ENCODE data around the gene OR1G1. TPM values are rescaled to one million over a fixed set of nuclear protein-coding genes. Genes with fewer than 3 reads are reported as not detected.
"Not testable (repeated sequence)": the region's sequence is repeated elsewhere in the genome, so short reads cannot be mapped to it uniquely, and the experiment has no call there.

The OR1G1 gene
- not detected for total RNA-seq

- DNase-seq (ENCODE audit: low spot score in 2 of 2) = no peak
- no peaks in the 10 kb centered on the region for H3K9me3 ChIP-seq
- no peaks in the 10 kb centered on the region for H3K4me1 ChIP-seq
- no peak for TF ChIP-seq CTCF (IDR thresholded peaks at IDR 0.05)
- H3K4me3 ChIP-seq = no peak within 1 kb of the TSS
- intact Hi-C loops (cut with DNase I) = no loop called here
- no peaks in the 10 kb centered on the region for H3K27me3 ChIP-seq
- H3K36me3 ChIP-seq = no peaks in the 10 kb centered on the region
- H3K27ac ChIP-seq = no peak within 1 kb of the TSS
Observed at GRCh38 chr17:3127451-3127850, at the start of gene OR1G1. TSS of gene OR1G1 (minus strand) at chr17:3127551. CDS start at chr17:3127551, 0 bp downstream.

GRCh38 chr17:3167574-3167973 lies 40.2 kb upstream of the OR1G1 start:
- no peak for DNase-seq (ENCODE audit: low spot score in 2 of 2)
- H3K4me1 ChIP-seq = no peaks in the 10 kb centered on the region
- no peak for TF ChIP-seq CTCF (IDR thresholded peaks at IDR 0.05)
- intact Hi-C loops (cut with DNase I) = no loop called here
- no peaks in the 10 kb centered on the region for H3K36me3 ChIP-seq
- peaks cover 0 to 17% of the 10 kb centered on the region in 2 donors for H3K9me3 ChIP-seq
- H3K4me3 ChIP-seq = no peak overlapping the region
- no peaks in the 10 kb centered on the region for H3K27me3 ChIP-seq
- no peak overlapping the region for H3K27ac ChIP-seq

DNA sequence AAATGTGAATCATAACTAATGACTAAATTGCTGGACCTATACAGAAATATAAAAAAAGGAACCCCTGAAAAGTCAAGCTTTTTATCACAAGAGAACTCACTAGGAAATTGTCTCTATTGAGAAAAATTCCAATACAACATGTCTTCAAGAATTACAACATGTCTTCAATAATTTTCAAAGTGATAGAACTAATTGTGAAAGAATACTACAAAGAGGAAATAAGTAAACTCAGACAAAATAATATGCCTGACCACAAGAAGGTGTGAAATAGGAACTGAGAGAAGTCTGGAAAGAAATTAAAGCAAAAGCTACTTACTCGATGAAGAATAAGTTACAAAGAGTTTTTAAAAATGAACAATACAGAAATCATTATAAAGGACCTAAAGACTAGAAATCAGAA lies 29.9 kb upstream of the OR1G1 start:
- Histone ChIP-seq H3K9me3 (no peaks in the 10 kb centered on the region), H3K4me3 (no peak overlapping the region), H3K27ac (no peak overlapping the region), H3K36me3 (no peaks in the 10 kb centered on the region), H3K4me1 (no peaks in the 10 kb centered on the region), H3K27me3 (no peaks in the 10 kb centered on the region)
- no peak for TF ChIP-seq CTCF (IDR thresholded peaks at IDR 0.05)
- intact Hi-C loops (cut with DNase I) = no loop called here
- no peak for DNase-seq (ENCODE audit: low spot score in 2 of 2)

DNA sequence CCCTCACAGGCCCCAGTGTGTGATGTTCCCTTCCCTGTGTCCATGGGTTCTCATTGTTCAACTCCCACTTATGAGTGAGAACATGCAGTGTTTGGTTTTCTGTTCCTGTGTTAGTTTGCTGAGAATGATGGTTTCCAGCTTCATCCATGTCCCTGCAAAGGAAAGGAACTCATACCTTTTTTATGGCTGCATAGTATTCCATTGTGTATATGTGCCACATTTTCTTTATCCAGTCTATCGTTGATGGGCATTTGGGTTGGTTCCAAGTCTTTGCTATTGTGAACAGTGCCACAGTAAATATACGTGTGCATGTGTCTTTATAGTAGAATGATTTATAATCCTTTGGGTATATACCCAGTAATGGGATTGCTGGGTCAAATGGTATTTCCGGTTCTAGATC lies 10.1 kb upstream of the OR1G1 start:
- DNase-seq (ENCODE audit: low spot score in 2 of 2); H3K4me3 ChIP-seq; H3K36me3 ChIP-seq; intact Hi-C loops (cut with DNase I); H3K27me3 ChIP-seq; H3K4me1 ChIP-seq; H3K9me3 ChIP-seq; H3K27ac ChIP-seq: not testable (repeated sequence)

DNA sequence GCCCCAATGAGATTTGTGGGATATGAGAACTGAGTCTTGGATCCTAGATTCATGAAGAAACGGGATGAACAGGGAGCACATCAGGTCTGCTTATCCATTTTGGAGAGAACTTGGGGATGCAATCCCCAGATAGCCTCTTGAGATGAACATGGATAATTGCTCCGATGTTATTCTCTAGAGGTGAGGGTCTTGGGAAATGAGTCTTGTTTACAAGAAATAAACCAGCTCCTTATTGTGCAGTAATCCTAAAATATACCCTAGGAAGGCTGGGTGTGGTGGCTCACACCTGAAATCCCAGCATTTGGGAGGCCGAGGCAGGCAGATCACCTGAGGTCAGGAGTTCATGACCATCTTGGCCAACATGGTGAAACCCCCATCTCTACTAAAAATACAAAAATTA lies 23.0 kb downstream of the OR1G1 start, which contains the start of gene OR1D2:
Gene OR1D2, minus strand, starts transcription at position 101 of the 400 bp plus-strand sequence. CDS start 11,426 bp downstream, outside the sequence.
- H3K4me1 ChIP-seq = no peaks in the 10 kb centered on the region
- no peak within 1 kb of the TSS for H3K4me3 ChIP-seq
- no peak within 1 kb of the TSS for H3K27ac ChIP-seq
- H3K27me3 ChIP-seq = no peaks in the 10 kb centered on the region
- no peak for DNase-seq (ENCODE audit: low spot score in 2 of 2)
- TF ChIP-seq CTCF (IDR thresholded peaks at IDR 0.05) = no peak
- no peaks in the 10 kb centered on the region for H3K36me3 ChIP-seq
- H3K9me3 ChIP-seq = peaks cover 0 to 5% of the 10 kb centered on the region in 2 donors
- intact Hi-C loops (cut with DNase I) = no loop called here

Other genes with a start within 250 kb of the OR1G1 start
- not detected for gene OR1D5, start 63.9 kb downstream of the OR1G1 start, total RNA-seq
- not detected for gene OR1D2, start 23.1 kb downstream of the OR1G1 start, total RNA-seq
- gene OR1A2, start 70.0 kb upstream of the OR1G1 start, total RNA-seq = not detected
- gene OR1A1, start 80.1 kb upstream of the OR1G1 start, total RNA-seq = not detected
- gene OR3A1, start 170.8 kb upstream of the OR1G1 start, total RNA-seq = not detected

All from ascending aorta (tissue), 2 donors.